ENCODE data around the gene ARHGDIB.

The ARHGDIB gene

DNA sequence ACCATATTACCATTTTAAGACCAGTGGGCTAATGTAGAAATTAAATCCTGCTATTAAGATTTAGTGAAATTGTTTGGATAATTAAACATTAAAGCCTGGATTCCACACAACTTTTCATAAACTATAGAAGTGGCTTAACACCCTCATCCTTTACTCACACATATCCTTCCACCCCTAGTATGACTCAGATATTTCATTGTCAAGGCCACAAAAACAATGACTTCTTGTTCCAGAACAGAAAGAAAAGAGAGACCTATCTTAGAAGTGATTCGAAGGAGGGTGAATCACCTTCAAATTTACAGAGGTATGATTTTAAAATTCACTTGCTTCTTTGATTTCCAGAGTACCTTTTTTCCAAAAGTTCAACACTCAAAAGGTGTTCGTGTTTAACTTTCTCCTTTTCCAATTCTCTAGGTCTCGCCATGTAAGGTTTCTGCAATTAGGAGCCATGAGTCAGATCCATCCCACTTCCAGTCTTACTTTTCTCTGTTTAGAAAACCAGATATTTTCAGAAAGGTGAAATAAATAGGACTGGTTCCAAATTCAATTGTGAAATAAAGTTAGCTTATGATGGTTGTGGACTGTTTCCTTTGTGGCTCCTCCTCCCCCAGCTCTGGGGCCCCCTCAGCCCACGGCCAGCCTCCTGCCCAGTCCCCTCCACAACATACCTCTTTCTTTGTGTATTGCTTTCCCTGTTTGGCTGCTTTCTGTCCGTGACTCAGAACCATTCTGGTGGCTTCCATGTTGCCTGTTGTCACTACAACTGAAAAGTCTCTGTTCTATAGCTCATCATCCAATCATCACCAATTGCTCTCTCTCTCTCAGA is 51.1 kb downstream of the ARHGDIB start:
- Mint-ChIP-seq H3K9me3 (no peaks in the 10 kb centered on the region), H3K4me1 (peaks cover 31% of the 10 kb centered on the region), H3K36me3 (peaks cover 24% of the 10 kb centered on the region), H3K4me3 (peak overlapping the region; percentile 27), H3K27ac (peak overlapping the region; percentile 65)
- DNase-seq (ENCODE audit: low spot score in 2 of 2) (peak; percentile 7 to 59), ATAC-seq (peak; percentile 90)

DNA sequence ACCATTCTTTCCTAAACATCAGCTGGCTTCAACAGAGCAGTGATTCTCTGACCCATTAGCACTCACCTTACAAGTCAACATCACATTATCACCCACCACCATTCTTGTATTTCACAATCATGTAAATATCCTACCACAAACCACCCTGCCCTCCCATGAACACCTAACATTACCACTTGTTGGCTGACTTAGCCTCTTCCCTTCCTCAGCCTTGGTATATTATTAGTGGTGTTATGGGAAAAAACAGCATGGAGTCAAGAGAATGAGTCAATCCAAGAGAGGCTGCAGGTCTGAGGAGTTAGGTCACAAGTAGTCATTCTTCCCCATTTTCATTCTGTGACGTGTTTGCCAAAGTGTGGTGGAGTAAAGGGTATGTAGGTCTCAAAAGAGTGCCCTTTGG is 53.4 kb downstream of the ARHGDIB start:
- Mint-ChIP-seq H3K27ac (no peak overlapping the region), H3K4me1 (peaks cover 31% of the 10 kb centered on the region), H3K4me3 (no peak overlapping the region), H3K36me3 (peaks cover 8% of the 10 kb centered on the region), H3K9me3 (no peaks in the 10 kb centered on the region)
- ATAC-seq (peak; percentile 62), DNase-seq (ENCODE audit: low spot score in 2 of 2) (no peak)

DNA sequence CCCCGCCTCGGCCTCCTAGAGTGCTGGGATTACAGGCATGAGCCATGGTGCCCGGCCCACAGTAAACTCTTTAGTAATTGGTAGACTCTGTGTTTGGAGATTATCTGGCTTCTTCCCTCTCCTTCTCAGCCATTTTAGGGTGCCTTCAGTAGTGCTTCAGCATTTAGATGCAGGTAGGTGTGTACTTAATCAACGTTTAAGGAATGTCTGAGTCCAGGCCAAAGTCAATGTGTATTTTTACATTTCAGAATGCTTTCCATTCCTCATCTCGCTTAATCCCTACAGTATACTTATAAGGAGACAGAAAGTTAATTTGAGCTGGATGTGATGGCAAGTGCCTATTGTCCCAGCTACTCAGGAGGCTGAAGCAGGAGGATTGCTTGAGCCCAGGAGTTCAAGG is 55.3 kb downstream of the ARHGDIB start:
- H3K4me3 Mint-ChIP-seq, result no peak overlapping the region
- peaks cover 31% of the 10 kb centered on the region for H3K4me1 Mint-ChIP-seq
- DNase-seq (ENCODE audit: low spot score in 2 of 2) (no peak), ATAC-seq (no peak)
- H3K9me3 Mint-ChIP-seq, result no peaks in the 10 kb centered on the region
- H3K27ac Mint-ChIP-seq, result no peak overlapping the region
- peaks cover 8% of the 10 kb centered on the region for H3K36me3 Mint-ChIP-seq

DNA sequence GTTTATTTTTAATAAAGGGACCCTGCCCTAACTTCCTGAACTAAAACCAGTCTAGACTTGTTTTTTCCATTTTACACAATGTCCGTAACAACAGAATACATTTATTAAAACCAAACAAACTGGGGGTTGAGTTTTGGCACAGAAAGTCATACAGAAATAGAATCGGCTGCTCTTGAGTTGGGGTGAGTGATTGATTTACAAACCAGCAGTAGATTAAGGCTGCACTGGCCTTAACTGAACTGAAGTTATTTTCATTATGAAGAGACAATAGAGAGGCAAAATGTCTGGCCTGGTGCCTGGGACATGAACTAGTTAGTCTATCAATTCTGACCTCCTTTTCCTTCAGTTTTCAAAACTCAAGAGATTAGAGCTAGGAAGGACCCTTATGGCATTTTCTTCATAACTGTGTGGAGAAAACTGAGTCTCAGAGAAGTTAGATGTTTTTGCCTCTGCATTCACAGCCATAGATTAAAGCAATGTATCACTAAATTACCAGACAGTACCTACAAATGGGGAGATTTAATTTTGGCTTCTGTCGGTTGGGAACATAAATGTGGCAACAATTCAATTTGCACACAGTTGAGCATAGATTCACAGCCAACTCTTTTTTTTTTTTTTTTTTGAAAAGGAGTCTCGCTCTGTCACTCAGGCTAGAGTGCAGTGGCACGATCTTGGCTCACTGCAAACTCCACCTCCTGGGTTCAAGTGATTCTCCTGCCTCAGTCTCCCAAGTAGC is 56.0 kb downstream of the ARHGDIB start:
- no peak for DNase-seq (ENCODE audit: low spot score in 2 of 2)
- Mint-ChIP-seq H3K9me3 (no peaks in the 10 kb centered on the region), H3K27ac (no peak overlapping the region), H3K4me1 (peaks cover 25% of the 10 kb centered on the region), H3K36me3 (peaks cover 8% of the 10 kb centered on the region), H3K4me3 (no peak overlapping the region)
- no peak for ATAC-seq

DNA sequence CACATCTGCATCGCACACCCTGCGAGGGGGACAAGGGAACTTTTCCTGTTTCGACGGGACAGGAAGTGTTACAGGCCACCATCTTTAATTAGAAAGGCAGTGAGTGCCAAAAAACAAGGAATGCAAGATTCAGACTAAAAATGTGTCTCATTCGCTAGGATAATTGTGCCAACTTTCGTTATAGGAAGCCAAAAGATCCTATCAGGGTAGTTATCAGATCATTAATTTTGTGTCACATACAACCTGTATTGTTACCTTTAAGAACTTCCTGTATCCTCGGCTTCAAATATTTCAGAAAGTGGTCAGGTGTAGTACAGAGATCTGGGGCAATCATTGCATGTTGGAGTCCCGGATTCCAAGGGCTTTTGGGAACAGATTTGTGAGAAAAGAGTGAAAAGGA is 56.5 kb downstream of the ARHGDIB start:
- H3K9me3 Mint-ChIP-seq, result no peaks in the 10 kb centered on the region
- DNase-seq (ENCODE audit: low spot score in 2 of 2) (no peak), ATAC-seq (no peak)
- H3K27ac Mint-ChIP-seq, result no peak overlapping the region
- H3K4me3 Mint-ChIP-seq, result no peak overlapping the region
- H3K4me1 Mint-ChIP-seq, result peaks cover 19% of the 10 kb centered on the region
- peaks cover 8% of the 10 kb centered on the region for H3K36me3 Mint-ChIP-seq

DNA sequence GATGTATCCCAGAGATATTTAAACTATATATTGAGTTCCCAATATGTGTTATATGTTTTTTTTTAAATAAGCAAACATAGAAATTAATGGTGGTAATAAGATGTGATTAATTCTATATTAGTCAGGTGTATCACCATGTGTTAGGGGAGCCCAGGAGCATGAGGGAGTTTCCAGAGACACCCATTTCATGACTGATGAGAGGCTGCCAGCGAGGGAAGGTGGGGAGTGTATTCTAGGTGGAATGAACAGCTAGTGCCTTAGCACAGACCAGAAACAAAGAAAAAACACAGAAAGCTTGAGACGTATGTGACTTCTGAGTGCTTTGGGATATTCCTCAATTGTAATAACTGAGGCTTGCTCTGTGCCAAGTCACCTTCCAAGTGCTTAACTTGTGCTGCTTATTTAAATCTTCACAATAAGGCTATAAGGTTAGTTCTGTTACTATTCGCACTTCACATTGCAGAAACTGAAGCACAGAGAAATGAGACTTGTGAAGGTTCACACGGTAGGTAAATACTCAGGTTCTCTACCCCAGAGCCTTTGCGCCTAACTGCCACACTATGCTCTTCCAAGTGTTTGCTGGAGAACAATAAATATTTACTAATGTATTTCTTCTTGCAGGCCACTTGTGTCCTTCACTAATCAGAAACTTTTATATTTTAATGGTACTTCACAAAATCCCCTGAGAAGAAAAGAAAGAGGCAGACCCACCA is 57.9 kb downstream of the ARHGDIB start:
- DNase-seq (ENCODE audit: low spot score in 2 of 2) (no peak), ATAC-seq (no peak)
- peaks cover 8% of the 10 kb centered on the region for H3K36me3 Mint-ChIP-seq
- peaks cover 16% of the 10 kb centered on the region for H3K4me1 Mint-ChIP-seq
- H3K27ac Mint-ChIP-seq, result no peak overlapping the region
- no peaks in the 10 kb centered on the region for H3K9me3 Mint-ChIP-seq
- no peak overlapping the region for H3K4me3 Mint-ChIP-seq

DNA sequence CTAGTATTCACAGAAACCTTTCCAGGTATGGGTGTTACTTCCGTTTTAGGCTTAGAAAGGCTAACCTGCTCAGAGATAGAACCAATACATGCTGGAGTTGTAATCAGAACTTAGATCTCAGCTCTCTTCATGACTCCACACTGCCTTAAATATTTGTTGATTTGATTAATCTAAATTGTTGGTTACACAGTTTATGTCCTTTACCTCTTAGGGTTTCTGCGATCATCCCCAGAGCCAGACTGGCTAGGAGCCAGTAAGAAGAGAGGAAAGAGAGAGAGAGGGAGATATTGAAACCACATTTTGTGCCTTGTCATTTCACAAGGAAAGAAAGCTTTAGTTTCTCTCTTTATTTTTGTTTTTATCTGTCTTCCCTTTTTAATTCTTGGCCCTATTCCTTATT is 58.9 kb downstream of the ARHGDIB start:
- H3K9me3 Mint-ChIP-seq, result no peaks in the 10 kb centered on the region
- no peak overlapping the region for H3K27ac Mint-ChIP-seq
- H3K4me1 Mint-ChIP-seq, result peaks cover 5% of the 10 kb centered on the region
- no peak for DNase-seq (ENCODE audit: low spot score in 2 of 2)
- H3K4me3 Mint-ChIP-seq, result no peak overlapping the region
- peaks cover under 1% of the 10 kb centered on the region for H3K36me3 Mint-ChIP-seq
- ATAC-seq, result no peak

DNA sequence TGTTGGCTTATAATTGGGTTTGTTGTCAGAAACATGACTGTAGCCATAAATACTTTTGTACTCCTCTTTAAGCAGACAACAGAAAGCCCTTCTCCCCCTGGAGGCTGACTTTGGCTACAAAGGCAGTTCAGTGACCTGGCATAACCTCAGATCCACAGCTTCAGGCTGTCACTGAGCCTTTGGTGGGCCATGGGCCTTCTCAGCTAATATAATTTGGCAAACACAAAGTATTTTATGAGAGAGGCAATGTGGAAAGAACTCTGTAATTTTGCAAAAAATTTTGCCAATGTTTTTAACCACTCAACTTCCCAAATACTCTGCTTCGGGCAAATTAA is 60.2 kb downstream of the ARHGDIB start:
- no peak for DNase-seq (ENCODE audit: low spot score in 2 of 2)
- H3K4me1 Mint-ChIP-seq, result peaks cover 5% of the 10 kb centered on the region
- ATAC-seq, result no peak
- H3K36me3 Mint-ChIP-seq, result no peaks in the 10 kb centered on the region
- H3K4me3 Mint-ChIP-seq, result no peak overlapping the region
- no peaks in the 10 kb centered on the region for H3K9me3 Mint-ChIP-seq
- no peak overlapping the region for H3K27ac Mint-ChIP-seq

DNA sequence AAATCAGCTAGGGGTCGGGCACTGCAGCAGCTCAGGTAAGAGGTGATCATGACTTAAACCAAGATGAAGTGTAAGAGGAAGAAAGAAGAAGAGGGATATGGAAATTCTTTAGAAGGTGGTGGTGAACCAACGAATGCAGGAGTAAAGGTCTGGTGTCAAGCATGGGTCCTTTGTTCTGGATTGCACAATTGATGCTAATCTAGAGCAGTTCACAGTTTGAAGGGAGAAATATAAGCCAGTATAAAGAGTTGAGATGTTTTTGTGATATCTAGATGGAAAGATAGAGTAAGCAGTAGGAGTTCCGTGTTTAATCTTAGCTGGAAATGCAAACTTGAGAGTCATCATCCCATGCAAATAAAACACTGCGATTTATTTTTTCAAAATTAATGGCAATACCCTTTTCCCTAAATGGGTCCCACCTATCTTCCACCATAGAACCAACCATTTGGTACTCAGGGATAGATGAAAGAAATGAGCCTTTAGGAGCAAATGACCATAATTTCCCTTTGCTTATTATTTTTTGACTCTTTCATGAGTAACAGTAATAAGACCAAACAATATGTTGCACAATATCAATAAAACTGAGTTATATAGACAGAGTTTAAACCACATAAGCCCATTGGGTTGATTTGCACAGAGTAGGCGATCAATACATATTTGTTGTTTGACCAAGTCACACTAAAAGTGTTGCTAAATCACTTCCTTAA is 60.7 kb downstream of the ARHGDIB start:
- Mint-ChIP-seq H3K27ac (no peak overlapping the region), H3K9me3 (no peaks in the 10 kb centered on the region), H3K36me3 (no peaks in the 10 kb centered on the region), H3K4me3 (no peak overlapping the region), H3K4me1 (peaks cover 5% of the 10 kb centered on the region)
- DNase-seq (ENCODE audit: low spot score in 2 of 2) (no peak), ATAC-seq (no peak)

DNA sequence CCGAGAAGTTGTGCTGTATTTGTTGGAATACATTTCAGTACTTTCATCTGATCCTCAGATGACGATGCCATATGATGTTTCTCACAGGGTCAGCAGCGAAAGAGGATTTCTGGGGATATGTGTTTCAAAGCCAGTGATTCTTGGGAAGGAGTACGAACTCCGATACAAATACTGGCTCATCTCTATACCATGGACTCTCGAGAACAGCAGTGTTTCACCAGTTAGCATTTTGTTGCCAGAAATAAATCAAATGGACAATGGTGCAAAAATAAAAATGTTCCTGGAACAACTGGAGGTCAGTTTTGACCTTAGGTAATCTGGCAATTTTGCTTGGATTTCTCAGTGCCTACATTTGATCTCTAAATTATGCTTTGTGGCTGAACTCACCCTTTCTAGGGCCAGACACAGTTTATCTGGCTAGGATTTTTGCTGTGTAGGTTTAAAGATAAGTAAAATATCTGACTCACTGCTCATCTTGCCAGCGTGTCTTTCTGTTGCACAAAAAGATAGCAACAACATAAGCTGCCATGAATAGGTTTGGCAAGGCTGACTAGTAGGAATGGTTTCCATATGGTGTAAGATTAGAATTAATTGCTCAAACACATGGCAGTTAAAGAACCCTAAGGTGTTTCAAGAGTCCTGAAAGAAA is 64.8 kb downstream of the ARHGDIB start:
- Mint-ChIP-seq H3K4me1 (no peaks in the 10 kb centered on the region), H3K27ac (no peak overlapping the region), H3K36me3 (no peaks in the 10 kb centered on the region), H3K4me3 (no peak overlapping the region), H3K9me3 (no peaks in the 10 kb centered on the region)
- ATAC-seq, result no peak
- DNase-seq (ENCODE audit: low spot score in 2 of 2), result no peak

DNA sequence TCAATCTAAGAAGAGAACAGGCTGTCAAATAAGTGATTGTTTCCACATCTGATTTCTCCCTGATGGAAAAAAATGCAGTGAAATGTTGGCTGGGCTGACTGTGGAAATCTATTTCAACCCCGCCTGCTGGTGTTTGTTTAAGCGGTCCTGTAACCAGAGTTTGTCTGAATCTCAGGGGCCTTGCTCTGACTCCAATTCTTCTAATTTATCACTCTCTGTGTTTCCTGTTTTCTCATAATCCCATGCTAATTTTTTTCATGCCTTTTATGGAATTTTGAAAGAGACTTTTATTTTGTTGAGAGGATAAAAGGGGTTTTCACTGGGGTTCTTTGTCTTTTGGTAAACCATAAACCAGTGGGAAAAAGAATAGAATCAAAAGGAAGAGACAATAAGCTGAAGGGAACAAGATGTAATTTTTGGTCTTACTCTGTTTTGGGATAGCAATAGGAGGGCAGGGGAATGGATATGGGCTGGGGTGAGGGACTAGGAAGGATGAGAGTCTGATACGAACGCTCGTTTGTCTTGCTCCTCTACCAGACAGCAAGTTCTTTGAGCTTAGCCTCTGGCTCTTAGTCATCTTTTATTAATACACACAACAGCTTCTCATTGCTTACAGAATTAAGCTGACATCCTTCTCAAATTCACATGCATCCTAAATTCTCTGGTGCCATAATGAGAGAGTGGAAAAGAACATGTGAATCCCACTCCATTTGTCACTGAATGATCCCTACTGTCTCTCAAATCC is 67.7 kb downstream of the ARHGDIB start:
- Mint-ChIP-seq H3K9me3 (no peaks in the 10 kb centered on the region), H3K27ac (no peak overlapping the region), H3K36me3 (no peaks in the 10 kb centered on the region), H3K4me1 (no peaks in the 10 kb centered on the region), H3K4me3 (no peak overlapping the region)
- DNase-seq (ENCODE audit: low spot score in 2 of 2), result no peak
- ATAC-seq, result no peak

DNA sequence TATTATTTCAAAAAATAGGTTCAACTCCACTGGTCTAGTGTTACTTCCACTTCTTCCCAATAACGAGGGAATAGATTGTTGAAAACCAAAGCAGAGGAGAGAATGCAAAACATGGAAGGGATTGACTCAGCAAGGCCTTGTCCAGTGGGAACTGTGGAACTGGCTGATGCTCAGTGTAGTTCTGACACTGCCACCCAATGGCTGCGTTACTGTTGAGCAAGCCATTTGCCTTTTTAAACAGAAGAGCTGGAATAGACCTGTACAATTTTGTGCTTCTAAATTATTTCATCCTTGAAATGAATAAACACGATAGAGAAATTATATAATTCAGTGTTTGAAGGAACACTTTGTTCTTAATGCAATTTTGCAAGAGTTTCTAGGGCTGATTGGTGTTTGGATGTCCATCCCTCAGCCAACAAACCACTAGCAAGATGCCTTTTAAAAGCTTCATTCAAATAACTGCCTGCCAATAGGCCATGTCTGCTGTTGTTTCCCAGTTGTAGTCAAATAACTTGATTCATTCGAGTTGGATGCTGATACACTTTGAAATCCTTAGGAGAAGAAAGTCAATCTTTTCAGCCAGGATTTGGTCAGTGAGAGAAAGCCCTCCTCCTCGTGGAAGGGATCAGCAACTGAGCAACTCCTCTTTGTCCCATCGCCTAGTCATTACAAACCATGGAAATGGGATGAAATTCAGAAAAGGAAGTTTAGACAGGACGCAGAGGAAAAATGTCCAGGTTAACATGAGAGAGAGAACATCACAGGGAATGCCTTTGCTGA is 68.5 kb downstream of the ARHGDIB start:
- Mint-ChIP-seq H3K4me3 (no peak overlapping the region), H3K9me3 (no peaks in the 10 kb centered on the region), H3K27ac (no peak overlapping the region), H3K36me3 (no peaks in the 10 kb centered on the region), H3K4me1 (no peaks in the 10 kb centered on the region)
- ATAC-seq, result no peak
- no peak for DNase-seq (ENCODE audit: low spot score in 2 of 2)
